ENCODE measurements around the gene TNS3. TPM values are rescaled to one million over a fixed set of nuclear protein-coding genes. Genes with fewer than 3 reads are reported as not detected.

The TNS3 gene
- total and polyA plus RNA-seq, 2 donors (not counting 1 experiment from before 2014, with no cell fraction given), result 11.4 to 77.5 TPM

DNA sequence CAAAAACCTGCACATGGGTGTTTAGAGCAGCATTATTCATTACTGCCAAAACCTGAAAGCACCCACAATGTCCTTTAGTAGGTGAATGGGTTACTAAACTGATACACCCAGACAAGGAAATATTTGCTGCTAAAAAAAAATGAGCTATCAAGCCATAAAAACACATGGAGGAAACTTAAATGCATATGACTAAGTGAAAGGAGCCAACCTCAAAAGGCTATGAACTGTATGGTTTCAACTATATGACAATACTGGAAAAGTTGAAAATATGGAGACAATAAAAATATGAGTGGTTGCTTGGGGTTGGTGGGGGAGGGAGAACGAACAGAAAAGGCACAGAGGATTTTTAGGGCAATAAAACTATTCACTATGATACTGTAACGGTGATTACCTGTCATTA lies 291.0 kb downstream of the TNS3 start:
- TF ChIP-seq, protein P1, sequence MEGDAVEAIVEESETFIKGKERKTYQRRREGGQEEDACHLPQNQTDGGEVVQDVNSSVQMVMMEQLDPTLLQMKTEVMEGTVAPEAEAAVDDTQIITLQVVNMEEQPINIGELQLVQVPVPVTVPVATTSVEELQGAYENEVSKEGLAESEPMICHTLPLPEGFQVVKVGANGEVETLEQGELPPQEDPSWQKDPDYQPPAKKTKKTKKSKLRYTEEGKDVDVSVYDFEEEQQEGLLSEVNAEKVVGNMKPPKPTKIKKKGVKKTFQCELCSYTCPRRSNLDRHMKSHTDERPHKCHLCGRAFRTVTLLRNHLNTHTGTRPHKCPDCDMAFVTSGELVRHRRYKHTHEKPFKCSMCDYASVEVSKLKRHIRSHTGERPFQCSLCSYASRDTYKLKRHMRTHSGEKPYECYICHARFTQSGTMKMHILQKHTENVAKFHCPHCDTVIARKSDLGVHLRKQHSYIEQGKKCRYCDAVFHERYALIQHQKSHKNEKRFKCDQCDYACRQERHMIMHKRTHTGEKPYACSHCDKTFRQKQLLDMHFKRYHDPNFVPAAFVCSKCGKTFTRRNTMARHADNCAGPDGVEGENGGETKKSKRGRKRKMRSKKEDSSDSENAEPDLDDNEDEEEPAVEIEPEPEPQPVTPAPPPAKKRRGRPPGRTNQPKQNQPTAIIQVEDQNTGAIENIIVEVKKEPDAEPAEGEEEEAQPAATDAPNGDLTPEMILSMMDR (IDR thresholded peaks at IDR 0.05), result no peak
- no peak for TF ChIP-seq EZH2 (IDR thresholded peaks at IDR 0.05; ENCODE audit: borderline replicate concordance, insufficient read depth, low read depth, low read length, poor library complexity, severe bottlenecking)
- no peaks in the 10 kb centered on the region for H3K27me3 Mint-ChIP-seq
- intact Hi-C loops (cut with micrococcal nuclease), result no loop called here
- DNase-seq (no peak), ATAC-seq (ENCODE audit: low read depth) (no peak)
- Histone ChIP-seq H3K9me3 (ENCODE audit: control extremely low read depth in 1 of 3, control insufficient read depth in 2 of 3, insufficient read depth in 1 of 3, low read length in 2 of 3) (no peaks in the 10 kb centered on the region), H3K36me3 (replicated peaks in 1 of 2; ENCODE audit: control extremely low read depth in 1 of 2, control insufficient read depth in 1 of 2, extremely low read depth in 1 of 2, insufficient read depth in 2 of 2, low read length in 1 of 2) (peaks cover 0 to 40% of the 10 kb centered on the region in 2 experiments), H2AFZ (ENCODE audit: insufficient read depth, low read depth, low read length, poor library complexity, severe bottlenecking) (no peak overlapping the region), H4K20me1 (ENCODE audit: control insufficient read depth, insufficient read depth, low read length, poor library complexity, severe bottlenecking) (no peaks in the 10 kb centered on the region), H3K4me2 (replicated peaks; ENCODE audit: low read depth, low read length, poor library complexity, severe bottlenecking) (no peak overlapping the region), H3K27me3 (replicated peaks in 1 of 4; ENCODE audit: control extremely low read depth in 1 of 4, control insufficient read depth in 3 of 4, insufficient read depth in 4 of 4, low read length in 3 of 4) (no peaks in the 10 kb centered on the region), H3K27ac (ENCODE audit: low read length in 2 of 2) (no peak overlapping the region), H3K4me3 (ENCODE audit: control extremely low read depth in 1 of 5, extremely low read depth in 1 of 5, insufficient read depth in 1 of 5, low read depth in 2 of 5, low read length in 4 of 5) (no peak overlapping the region), H3K4me1 (ENCODE audit: control insufficient read depth in 2 of 2, insufficient read depth in 2 of 2, low read length in 2 of 2) (peaks cover 0 to 7% of the 10 kb centered on the region in 2 donors), H3K79me2 (ENCODE audit: control insufficient read depth, insufficient read depth, low read length) (no peaks in the 10 kb centered on the region), H3K9ac (ENCODE audit: low read length) (no peak overlapping the region)
- WGBS (ENCODE audit: insufficient coverage), result no CpG with 5 or more reads among the region's 2 CpGs
- POLR2A ChIA-PET, result no interaction called here
- peaks cover 12% of the 10 kb centered on the region for H3K4me1 Mint-ChIP-seq
- no peak overlapping the region for H3K4me3 Mint-ChIP-seq
- peak overlapping the region; percentile 61 for H3K27ac Mint-ChIP-seq
- CTCF ChIA-PET, result no interaction called here
- H3K9me3 Mint-ChIP-seq (ENCODE audit: insufficient read depth), result no peaks in the 10 kb centered on the region

- Histone ChIP-seq H3K36me3 (replicated peaks in 1 of 2; ENCODE audit: control extremely low read depth in 1 of 2, control insufficient read depth in 1 of 2, extremely low read depth in 1 of 2, insufficient read depth in 2 of 2, low read length in 1 of 2) (peaks cover 0 to 40% of the 10 kb centered on the region in 2 experiments), H3K9ac (ENCODE audit: low read length) (no peak overlapping the region), H3K4me2 (replicated peaks; ENCODE audit: low read depth, low read length, poor library complexity, severe bottlenecking) (no peak overlapping the region), H2AFZ (ENCODE audit: insufficient read depth, low read depth, low read length, poor library complexity, severe bottlenecking) (no peak overlapping the region), H3K27me3 (replicated peaks in 1 of 4; ENCODE audit: control extremely low read depth in 1 of 4, control insufficient read depth in 3 of 4, insufficient read depth in 4 of 4, low read length in 3 of 4) (no peaks in the 10 kb centered on the region), H3K4me1 (ENCODE audit: control insufficient read depth in 2 of 2, insufficient read depth in 2 of 2, low read length in 2 of 2) (peaks cover 0 to 7% of the 10 kb centered on the region in 2 donors), H3K79me2 (ENCODE audit: control insufficient read depth, insufficient read depth, low read length) (no peaks in the 10 kb centered on the region), H3K9me3 (ENCODE audit: control extremely low read depth in 1 of 3, control insufficient read depth in 2 of 3, insufficient read depth in 1 of 3, low read length in 2 of 3) (no peaks in the 10 kb centered on the region), H4K20me1 (ENCODE audit: control insufficient read depth, insufficient read depth, low read length, poor library complexity, severe bottlenecking) (no peaks in the 10 kb centered on the region), H3K4me3 (ENCODE audit: control extremely low read depth in 1 of 5, extremely low read depth in 1 of 5, insufficient read depth in 1 of 5, low read depth in 2 of 5, low read length in 4 of 5) (no peak overlapping the region), H3K27ac (ENCODE audit: low read length in 2 of 2) (no peak overlapping the region)
- TF ChIP-seq, protein P1 (IDR thresholded peaks at IDR 0.05), result no peak
- no peak for TF ChIP-seq EZH2 (IDR thresholded peaks at IDR 0.05; ENCODE audit: borderline replicate concordance, insufficient read depth, low read depth, low read length, poor library complexity, severe bottlenecking)
- Mint-ChIP-seq H3K9me3 (ENCODE audit: insufficient read depth) (no peaks in the 10 kb centered on the region), H3K27ac (no peak overlapping the region), H3K27me3 (no peaks in the 10 kb centered on the region), H3K4me1 (peaks cover 12% of the 10 kb centered on the region), H3K4me3 (no peak overlapping the region)
- CTCF ChIA-PET, result no interaction called here
- POLR2A ChIA-PET, result no interaction called here
- 100% methylated on average over 1 of the region's 3 CpGs for WGBS (ENCODE audit: insufficient coverage)
- DNase-seq, result no peak
- ATAC-seq (ENCODE audit: low read depth), result no peak
- intact Hi-C loops (cut with micrococcal nuclease), result no loop called here
Observed at GRCh38 chr7:47290466-47290865, 291.4 kb downstream of the TNS3 start.

All from B cell (primary cell).